Astrocyte of the spinal cord (primary cell): ENCODE measurements around the gene SFSWAP.

Source experiments
- DNase-seq: peaks from one replicate; pipeline ENCODE4 v3.0.0; 2011; ENCODE audit warnings: low read depth, low spot score
- H3K4me3 ChIP-seq: 2 replicates; pipeline ENCODE4 v1.5.1; 2011; ENCODE audit warnings: low read depth, mild to moderate bottlenecking, low read length, moderate library complexity
- in situ Hi-C: cut with HindIII; loops from 2 replicates; pipeline ENCODE4 v1.10.0; 2017; ENCODE audit warnings: low sequenced_read_pairs
- TF ChIP-seq, protein P1 (sequence below): IDR thresholded peaks from 2 replicates; pipeline ENCODE4 v1.5.1; 2012; ENCODE audit warnings: low read depth, mild to moderate bottlenecking, low read length, inconsistent platforms

The SFSWAP gene

GRCh38 chr12:131840643-131841416, 129.9 kb downstream of the SFSWAP start:
- TF ChIP-seq, protein P1, sequence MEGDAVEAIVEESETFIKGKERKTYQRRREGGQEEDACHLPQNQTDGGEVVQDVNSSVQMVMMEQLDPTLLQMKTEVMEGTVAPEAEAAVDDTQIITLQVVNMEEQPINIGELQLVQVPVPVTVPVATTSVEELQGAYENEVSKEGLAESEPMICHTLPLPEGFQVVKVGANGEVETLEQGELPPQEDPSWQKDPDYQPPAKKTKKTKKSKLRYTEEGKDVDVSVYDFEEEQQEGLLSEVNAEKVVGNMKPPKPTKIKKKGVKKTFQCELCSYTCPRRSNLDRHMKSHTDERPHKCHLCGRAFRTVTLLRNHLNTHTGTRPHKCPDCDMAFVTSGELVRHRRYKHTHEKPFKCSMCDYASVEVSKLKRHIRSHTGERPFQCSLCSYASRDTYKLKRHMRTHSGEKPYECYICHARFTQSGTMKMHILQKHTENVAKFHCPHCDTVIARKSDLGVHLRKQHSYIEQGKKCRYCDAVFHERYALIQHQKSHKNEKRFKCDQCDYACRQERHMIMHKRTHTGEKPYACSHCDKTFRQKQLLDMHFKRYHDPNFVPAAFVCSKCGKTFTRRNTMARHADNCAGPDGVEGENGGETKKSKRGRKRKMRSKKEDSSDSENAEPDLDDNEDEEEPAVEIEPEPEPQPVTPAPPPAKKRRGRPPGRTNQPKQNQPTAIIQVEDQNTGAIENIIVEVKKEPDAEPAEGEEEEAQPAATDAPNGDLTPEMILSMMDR: no peak
- no peak for DNase-seq
- H3K4me3 ChIP-seq: no peak overlapping the region
- in situ Hi-C loops: no loop called here

- TF ChIP-seq, protein P1: no peak
- H3K4me3 ChIP-seq: no peak overlapping the region
- no peak for DNase-seq
- in situ Hi-C loops: no loop called here
These were observed 130.7 kb downstream of the SFSWAP start for GRCh38 chr12:131841547-131841946.

GRCh38 chr12:131842169-131842568, 131.3 kb downstream of the SFSWAP start:
- DNase-seq: no peak
- TF ChIP-seq, protein P1: no peak
- H3K4me3 ChIP-seq: no peak overlapping the region
- in situ Hi-C loops: no loop called here

DNA sequence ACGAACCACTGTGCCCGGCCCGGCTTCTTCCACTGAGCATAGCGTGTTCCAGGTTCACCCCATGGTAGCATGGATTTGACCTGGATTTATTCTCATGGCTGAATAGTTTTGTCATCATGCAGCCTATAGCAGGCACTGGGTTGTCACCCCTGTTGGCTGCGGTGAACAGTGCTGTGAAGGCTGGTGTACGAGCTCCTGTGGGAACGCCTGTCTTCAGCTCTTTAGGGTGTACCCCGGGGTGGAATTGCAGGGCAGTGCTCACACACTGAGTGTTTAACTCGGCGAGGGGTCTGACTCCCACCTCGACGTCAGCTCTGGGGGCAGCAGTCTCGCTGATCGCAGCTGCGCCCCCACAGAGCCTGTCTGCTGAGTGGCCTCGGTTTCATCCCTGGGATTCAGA, 132.6 kb downstream of the SFSWAP start:
- DNase-seq: no peak
- no peak overlapping the region for H3K4me3 ChIP-seq
- TF ChIP-seq, protein P1: no peak
- in situ Hi-C loops: no loop called here

GRCh38 chr12:131844140-131844539, 133.2 kb downstream of the SFSWAP start:
- H3K4me3 ChIP-seq: no peak overlapping the region
- in situ Hi-C loops: no loop called here
- no peak for DNase-seq
- TF ChIP-seq, protein P1: no peak

DNA sequence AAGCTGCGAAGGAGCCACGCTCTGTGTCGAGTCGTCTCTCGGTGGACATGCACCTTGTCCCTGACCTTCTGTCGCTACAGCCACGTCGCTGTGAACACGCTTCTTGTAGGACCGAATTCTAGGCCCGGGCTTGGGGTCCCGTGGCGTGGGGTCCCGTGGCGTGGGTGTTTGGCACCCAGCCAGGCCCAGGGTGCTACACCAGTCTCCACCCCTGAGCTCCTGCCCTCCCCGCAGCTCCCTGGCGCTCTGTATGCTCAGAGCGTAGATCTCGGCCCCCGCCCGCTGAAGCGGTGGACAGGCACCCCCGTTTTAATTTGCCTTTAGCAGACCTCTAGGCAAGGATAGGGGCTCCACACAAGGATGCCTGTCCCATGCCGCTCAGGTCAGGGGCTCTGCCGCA, 133.8 kb downstream of the SFSWAP start:
- H3K4me3 ChIP-seq: no peak overlapping the region
- DNase-seq: no peak
- in situ Hi-C loops: no loop called here
- TF ChIP-seq, protein P1: no peak
